ENCODE results near the gene ZNF419.
A peak's percentile ranks its signal among the peaks of the same experiment; 100 is the strongest.
"Not testable (repeated sequence)": the region's sequence is repeated elsewhere in the genome, so short reads cannot be mapped to it uniquely, and the experiment has no call there.

Gene ZNF419

DNA sequence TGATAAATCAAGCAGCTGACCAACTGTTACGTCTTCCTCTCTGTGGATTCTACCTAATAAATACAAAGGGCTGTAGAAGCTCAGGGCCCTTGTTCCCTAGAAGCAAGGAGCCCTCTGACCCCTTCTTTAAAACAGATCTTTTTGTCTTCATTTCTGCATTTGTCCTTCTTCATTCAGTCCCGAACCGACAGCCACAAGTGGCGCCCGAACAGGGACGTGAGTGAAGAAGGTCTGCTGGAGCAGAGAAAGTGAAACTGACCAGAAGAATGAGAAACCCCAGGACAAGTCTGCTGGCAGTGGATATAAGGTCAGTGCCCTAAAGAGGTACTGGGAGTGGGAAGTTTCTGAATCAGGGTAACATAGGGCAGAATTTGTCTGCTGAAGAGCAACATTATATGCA lies 25.3 kb downstream of the ZNF419 start:
- TF ChIP-seq, protein P1, sequence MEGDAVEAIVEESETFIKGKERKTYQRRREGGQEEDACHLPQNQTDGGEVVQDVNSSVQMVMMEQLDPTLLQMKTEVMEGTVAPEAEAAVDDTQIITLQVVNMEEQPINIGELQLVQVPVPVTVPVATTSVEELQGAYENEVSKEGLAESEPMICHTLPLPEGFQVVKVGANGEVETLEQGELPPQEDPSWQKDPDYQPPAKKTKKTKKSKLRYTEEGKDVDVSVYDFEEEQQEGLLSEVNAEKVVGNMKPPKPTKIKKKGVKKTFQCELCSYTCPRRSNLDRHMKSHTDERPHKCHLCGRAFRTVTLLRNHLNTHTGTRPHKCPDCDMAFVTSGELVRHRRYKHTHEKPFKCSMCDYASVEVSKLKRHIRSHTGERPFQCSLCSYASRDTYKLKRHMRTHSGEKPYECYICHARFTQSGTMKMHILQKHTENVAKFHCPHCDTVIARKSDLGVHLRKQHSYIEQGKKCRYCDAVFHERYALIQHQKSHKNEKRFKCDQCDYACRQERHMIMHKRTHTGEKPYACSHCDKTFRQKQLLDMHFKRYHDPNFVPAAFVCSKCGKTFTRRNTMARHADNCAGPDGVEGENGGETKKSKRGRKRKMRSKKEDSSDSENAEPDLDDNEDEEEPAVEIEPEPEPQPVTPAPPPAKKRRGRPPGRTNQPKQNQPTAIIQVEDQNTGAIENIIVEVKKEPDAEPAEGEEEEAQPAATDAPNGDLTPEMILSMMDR (conservative IDR thresholded peaks at IDR 0.05), result no peak
- H3K27ac ChIP-seq, result no peak overlapping the region

DNA sequence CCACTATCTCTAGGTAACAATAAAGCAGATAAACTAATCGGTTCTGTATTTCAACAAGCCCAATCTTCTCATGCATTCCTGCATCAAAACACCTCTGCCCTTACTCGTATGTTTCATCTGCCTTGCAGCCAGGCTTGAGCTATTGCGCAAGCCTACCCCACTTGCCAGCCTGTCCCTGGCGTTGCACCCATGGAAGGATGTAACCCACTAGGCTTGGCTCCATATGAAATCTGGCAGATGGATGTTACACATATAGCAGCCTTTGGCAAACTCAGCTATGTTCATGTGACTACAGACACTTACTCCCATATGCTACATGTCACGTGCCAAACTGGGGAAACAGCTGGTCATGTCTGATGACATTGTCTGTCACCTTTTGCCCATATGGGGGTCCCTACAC lies 27.7 kb downstream of the ZNF419 start:
- TF ChIP-seq, protein P1 (conservative IDR thresholded peaks at IDR 0.05), result no peak
- H3K27ac ChIP-seq, result no peak overlapping the region

DNA sequence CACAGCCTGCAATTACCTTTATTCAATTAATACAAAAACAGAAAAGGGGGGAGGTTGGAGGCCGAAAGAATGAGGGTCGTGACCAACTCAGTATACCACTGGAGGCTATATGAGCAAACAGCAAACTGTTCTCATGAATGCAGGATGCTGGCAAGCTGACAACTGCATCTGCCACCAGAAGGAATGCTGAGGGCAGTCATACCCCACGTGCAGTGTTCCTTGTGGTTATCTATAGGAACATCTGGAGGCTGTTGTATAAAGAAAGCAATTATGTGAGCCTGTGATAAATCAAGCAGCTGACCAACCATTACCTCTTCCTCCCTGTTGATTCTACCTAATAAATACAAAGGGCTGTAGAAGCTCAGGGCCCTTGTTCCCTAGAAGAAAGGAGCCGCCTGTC lies 30.5 kb downstream of the ZNF419 start:
- H3K27ac ChIP-seq, result not testable (repeated sequence)

DNA sequence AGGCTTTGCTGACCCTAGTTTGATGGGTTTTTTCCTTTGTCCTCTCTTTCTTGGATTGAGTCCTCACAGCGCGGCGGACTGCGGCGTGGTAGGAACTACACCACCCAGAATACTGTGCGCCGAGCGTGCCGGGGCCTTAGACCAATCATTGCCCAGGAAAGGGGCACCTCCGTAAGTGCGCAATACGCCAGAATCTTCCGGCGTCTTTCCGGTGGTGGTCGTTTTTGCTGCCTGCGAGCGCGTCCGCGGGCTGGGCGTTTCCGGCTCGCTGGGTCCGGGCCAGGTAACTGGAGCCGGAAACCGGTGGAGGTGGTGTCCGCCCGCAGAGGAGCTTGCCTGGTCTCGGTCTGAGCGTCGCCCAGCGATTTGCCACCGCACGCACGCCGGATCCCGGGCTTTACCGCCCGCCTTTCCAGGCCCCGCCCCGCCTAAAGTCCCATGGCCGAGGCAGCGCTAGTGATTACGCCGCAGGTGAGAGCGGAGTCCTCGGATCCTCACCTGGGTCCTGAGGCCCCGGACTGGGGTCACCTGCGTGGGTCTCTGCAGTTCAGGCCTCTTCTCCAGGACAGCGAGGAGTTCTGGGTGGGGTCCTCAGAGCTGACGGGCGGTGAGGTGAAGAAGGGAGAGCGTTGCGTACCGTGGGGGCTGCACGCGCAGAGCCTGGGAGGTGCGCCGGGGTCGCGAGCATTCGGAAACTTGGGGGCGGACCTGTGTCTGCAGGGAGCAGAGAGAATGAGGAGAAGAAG lies 39.8 kb downstream of the ZNF419 start, which contains the start of gene ZNF549:
Gene ZNF549 (plus strand): TSS at position 221 of the 746 bp plus-strand sequence. CDS start 218 bp downstream, at position 439.
- peak within 1 kb of the TSS; percentile 91 for H3K27ac ChIP-seq

DNA sequence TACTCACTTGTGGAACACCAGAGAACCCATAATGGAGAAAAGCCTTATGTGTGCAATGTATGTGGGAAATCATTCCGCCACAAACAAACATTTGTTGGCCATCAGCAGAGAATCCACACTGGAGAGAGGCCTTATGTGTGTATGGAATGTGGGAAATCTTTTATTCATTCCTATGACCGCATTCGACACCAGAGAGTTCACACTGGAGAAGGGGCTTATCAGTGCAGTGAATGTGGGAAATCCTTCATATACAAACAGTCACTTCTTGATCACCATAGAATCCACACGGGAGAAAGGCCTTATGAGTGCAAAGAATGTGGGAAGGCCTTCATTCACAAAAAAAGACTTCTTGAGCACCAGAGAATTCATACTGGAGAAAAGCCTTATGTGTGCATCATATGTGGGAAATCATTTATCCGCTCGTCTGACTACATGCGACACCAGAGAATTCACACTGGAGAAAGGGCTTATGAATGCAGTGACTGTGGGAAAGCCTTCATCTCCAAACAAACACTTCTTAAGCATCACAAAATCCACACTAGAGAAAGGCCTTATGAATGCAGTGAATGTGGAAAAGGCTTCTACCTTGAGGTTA lies 50.5 kb downstream of the ZNF419 start:
- TF ChIP-seq, protein P1 (conservative IDR thresholded peaks at IDR 0.05), result no peak

More for the DNA sequence above, 39.8 kb downstream of the ZNF419 start, which contains the start of gene ZNF549:
- TF ChIP-seq, protein P1 (conservative IDR thresholded peaks at IDR 0.05), result no peak

More for the DNA sequence above, 50.5 kb downstream of the ZNF419 start:
- H3K27ac ChIP-seq, result no peak overlapping the region

All from VCaP (cell line).